ENCODE results near the gene RPS6KB2. TPM values are rescaled to one million over a fixed set of nuclear protein-coding genes. Genes with fewer than 3 reads are reported as not detected.
"Not testable (repeated sequence)": the region's sequence is repeated elsewhere in the genome, so short reads cannot be mapped to it uniquely, and the experiment has no call there.

RPS6KB2 gene
- total RNA-seq, 1 donor from 2014 or later, result 23.0 TPM

GRCh38 chr11:67410369-67410831, 17.9 kb upstream of the RPS6KB2 start:
- DNase-seq (ENCODE audit: low read depth in 2 of 2), result no peak

- no peak for DNase-seq (ENCODE audit: low read depth in 2 of 2)
Measured at GRCh38 chr11:67410984-67411784, 17.1 kb upstream of the RPS6KB2 start.

GRCh38 chr11:67411785-67412152, 16.5 kb upstream of the RPS6KB2 start:
- no peak for DNase-seq (ENCODE audit: low read depth in 2 of 2)

GRCh38 chr11:67412495-67413179, 15.7 kb upstream of the RPS6KB2 start:
- DNase-seq (ENCODE audit: low read depth in 2 of 2), result no peak

GRCh38 chr11:67413266-67413849, 14.9 kb upstream of the RPS6KB2 start:
- no peak for DNase-seq (ENCODE audit: low read depth in 2 of 2)

- no peak for DNase-seq (ENCODE audit: low read depth in 2 of 2)
Measured at GRCh38 chr11:67415501-67416304, 12.6 kb upstream of the RPS6KB2 start, which contains the start of gene CARNS1. CARNS1 (plus strand) TSS chr11:67415678; CDS start chr11:67416200, 522 bp downstream.

GRCh38 chr11:67416416-67417335, 11.6 kb upstream of the RPS6KB2 start:
- DNase-seq (ENCODE audit: low read depth in 2 of 2), result peak; percentile 18 to 55

- no peak for DNase-seq (ENCODE audit: low read depth in 2 of 2)
Measured at GRCh38 chr11:67417425-67417824, 10.9 kb upstream of the RPS6KB2 start.

GRCh38 chr11:67418476-67419281, 9.6 kb upstream of the RPS6KB2 start:
- DNase-seq (ENCODE audit: low read depth in 2 of 2), result no peak

GRCh38 chr11:67419325-67420049, 8.8 kb upstream of the RPS6KB2 start:
- DNase-seq (ENCODE audit: low read depth in 2 of 2), result no peak

GRCh38 chr11:67420147-67420645, 8.1 kb upstream of the RPS6KB2 start:
- DNase-seq (ENCODE audit: low read depth in 2 of 2), result no peak

- peak; percentile 90 to 94 for DNase-seq (ENCODE audit: low read depth in 2 of 2)
Measured at GRCh38 chr11:67420646-67421429, 7.5 kb upstream of the RPS6KB2 start.

GRCh38 chr11:67421430-67422031, 6.8 kb upstream of the RPS6KB2 start:
- DNase-seq (ENCODE audit: low read depth in 2 of 2), result no peak

GRCh38 chr11:67422891-67423290, 5.4 kb upstream of the RPS6KB2 start:
- no peak for DNase-seq (ENCODE audit: low read depth in 2 of 2)

- DNase-seq (ENCODE audit: low read depth in 2 of 2), result no peak
Measured at GRCh38 chr11:67423466-67423865, 4.8 kb upstream of the RPS6KB2 start.

- DNase-seq (ENCODE audit: low read depth in 2 of 2), result no peak
Measured at GRCh38 chr11:67423891-67424613, 4.2 kb upstream of the RPS6KB2 start.

GRCh38 chr11:67427364-67427859, 882 bp upstream of the RPS6KB2 start:
- DNase-seq (ENCODE audit: low read depth in 2 of 2), result not testable (repeated sequence)

All from lung microvascular endothelial cell (primary cell).